ENCODE results near the gene CD6. TPM values are rescaled to one million over a fixed set of nuclear protein-coding genes. Genes with fewer than 3 reads are reported as not detected.

CD6 gene
- total and polyA plus RNA-seq, 2 of the 8 experiments (the other 6 are each of a cell fraction or from before 2014, with no cell fraction given) = 0.03 TPM; not detected in 1

- no peak for TF ChIP-seq TBP (IDR thresholded peaks at IDR 0.05; ENCODE audit: low read depth, low read length)
- no peak for TF ChIP-seq SP1 (IDR thresholded peaks at IDR 0.05; ENCODE audit: low read depth, low read length)
These were observed 14.0 kb downstream of the CD6 start (continued) for GRCh38 chr11:60985501-60985900.

All from H1 (cell line).